Measurements from ENCODE around the gene S100A9.
"Not testable (repeated sequence)": the region's sequence is repeated elsewhere in the genome, so short reads cannot be mapped to it uniquely, and the experiment has no call there.

S100A9 gene

GRCh38 chr1:153357853-153358690 lies at the start of gene S100A9:
Gene S100A9, plus strand, starts transcription at chr1:153357854. Its CDS starts 430 bp downstream, at chr1:153358284.
- no peak; a peak in 2 of 22 replicates for TF ChIP-seq Cebpa-rat (IDR thresholded peaks at IDR 0.05)

GRCh38 chr1:153308540-153308939 lies 49.1 kb upstream of the S100A9 start:
- 0 out of 22 replicates have a peak overlapping the region, but pooled peaks of 1 of the 11 experiments have one; percentile 23 for H3K4me2 ChIP-seq
- no peaks in the 10 kb centered on the region for H4K20me1 ChIP-seq
- H3K36me3 ChIP-seq = no peaks in the 10 kb centered on the region
- no peak overlapping the region for H3K9ac ChIP-seq
- no peak for TF ChIP-seq Cebpa-rat (IDR thresholded peaks at IDR 0.05)
- no peaks in the 10 kb centered on the region for H3K27me3 ChIP-seq
- no peaks in the 10 kb centered on the region; a peak in 2 of 22 replicates for H3K9me3 ChIP-seq (replicated peaks in 1 of 11)
- no peak overlapping the region for H3K4me3 ChIP-seq
- H3K4me1 ChIP-seq = peaks cover 30 to 45% (median 42%) of the 10 kb centered on the region in 10 experiments
- H3K27ac ChIP-seq = no peak overlapping the region

More at GRCh38 chr1:153357853-153358690, at the start of gene S100A9:
- Histone ChIP-seq H3K36me3 (peaks cover 0 to 30% (median 10%) of the 10 kb centered on the region in 11 experiments; a peak in 12 of 22 replicates), H3K9me3 (replicated peaks in 1 of 11) (peaks cover 0 to 18% (median 0%) of the 10 kb centered on the region in 11 experiments; a peak in 2 of 22 replicates), H3K9ac (peak within 1 kb of the TSS; percentile 33 to 94 (median 85); a peak in 21 of 22 replicates), H4K20me1 (peaks cover 0 to 7% (median 0%) of the 10 kb centered on the region in 11 experiments; a peak in 3 of 22 replicates), H3K27ac (peak within 1 kb of the TSS; percentile 53 to 98 (median 91)), H3K27me3 (no peaks in the 10 kb centered on the region), H3K4me1 (peaks cover 13 to 100% (median 70%) of the 10 kb centered on the region in 10 experiments), H3K4me3 (peak within 1 kb of the TSS in 9 of 10 experiments; percentile 15 to 76 (median 62); a peak in 15 of 20 replicates), H3K4me2 (peak within 1 kb of the TSS; percentile 61 to 99 (median 86))

GRCh38 chr1:153309441-153309840 lies 48.2 kb upstream of the S100A9 start:
- Histone ChIP-seq H3K4me1 (peaks cover 30 to 45% (median 42%) of the 10 kb centered on the region in 10 experiments), H3K27me3 (no peaks in the 10 kb centered on the region), H3K9me3 (replicated peaks in 1 of 11) (no peaks in the 10 kb centered on the region; a peak in 2 of 22 replicates), H3K4me2 (peak overlapping the region in 5 of 11 experiments; percentile 18 to 60 (median 26); a peak in 6 of 22 replicates), H3K36me3 (no peaks in the 10 kb centered on the region), H3K4me3 (no peak overlapping the region), H3K9ac (no peak overlapping the region), H3K27ac (no peak overlapping the region), H4K20me1 (no peaks in the 10 kb centered on the region)
- no peak for TF ChIP-seq Cebpa-rat (IDR thresholded peaks at IDR 0.05)

- Histone ChIP-seq H3K4me1 (peaks cover 29 to 43% (median 41%) of the 10 kb centered on the region in 10 experiments), H3K9ac (no peak overlapping the region), H3K27me3 (no peaks in the 10 kb centered on the region), H3K9me3 (replicated peaks in 1 of 11) (peaks cover 0 to 5% (median 0%) of the 10 kb centered on the region in 11 experiments; a peak in 5 of 22 replicates), H3K4me3 (no peak overlapping the region), H3K36me3 (no peaks in the 10 kb centered on the region), H3K4me2 (peak overlapping the region in 10 of 11 experiments; percentile 1 to 60 (median 45); a peak in 16 of 22 replicates), H3K27ac (no peak overlapping the region; a peak in 1 of 22 replicates), H4K20me1 (no peaks in the 10 kb centered on the region)
- TF ChIP-seq Cebpa-rat (IDR thresholded peaks at IDR 0.05) = no peak
Measured at GRCh38 chr1:153310526-153310925, 47.1 kb upstream of the S100A9 start.

GRCh38 chr1:153312570-153313186 lies 45.0 kb upstream of the S100A9 start, which contains the start of gene PGLYRP3:
Gene PGLYRP3, minus strand, starts transcription at chr1:153312952. Its CDS starts 2,287 bp downstream, at chr1:153310665.
- Histone ChIP-seq H3K4me1 (peaks cover 8 to 26% (median 20%) of the 10 kb centered on the region in 10 experiments; a peak in 19 of 20 replicates), H3K4me3 (no peak within 1 kb of the TSS), H3K9ac (no peak within 1 kb of the TSS), H3K36me3 (no peaks in the 10 kb centered on the region), H3K4me2 (no peak within 1 kb of the TSS; a peak in 1 of 22 replicates), H3K27ac (no peak within 1 kb of the TSS), H3K9me3 (replicated peaks in 1 of 11) (peaks cover 0 to 7% (median 0%) of the 10 kb centered on the region in 11 experiments; a peak in 5 of 22 replicates), H3K27me3 (no peaks in the 10 kb centered on the region), H4K20me1 (no peaks in the 10 kb centered on the region)
- no peak for TF ChIP-seq Cebpa-rat (IDR thresholded peaks at IDR 0.05)

- Histone ChIP-seq H4K20me1 (no peaks in the 10 kb centered on the region), H3K4me1 (peaks cover 8 to 20% (median 17%) of the 10 kb centered on the region in 10 experiments; a peak in 18 of 20 replicates), H3K9ac (no peak overlapping the region), H3K4me3 (no peak overlapping the region), H3K36me3 (no peaks in the 10 kb centered on the region), H3K9me3 (replicated peaks in 1 of 11) (peaks cover 0 to 7% (median 0%) of the 10 kb centered on the region in 11 experiments; a peak in 4 of 22 replicates), H3K27me3 (no peaks in the 10 kb centered on the region), H3K4me2 (no peak overlapping the region; a peak in 1 of 22 replicates), H3K27ac (no peak overlapping the region)
- no peak for TF ChIP-seq Cebpa-rat (IDR thresholded peaks at IDR 0.05)
Measured at GRCh38 chr1:153313288-153313687, 44.4 kb upstream of the S100A9 start.

GRCh38 chr1:153314388-153314787 lies 43.3 kb upstream of the S100A9 start:
- not testable (repeated sequence) for H3K4me3 ChIP-seq; H3K27ac ChIP-seq; H3K9me3 ChIP-seq (replicated peaks in 1 of 11); H4K20me1 ChIP-seq; H3K4me2 ChIP-seq; H3K27me3 ChIP-seq; H3K9ac ChIP-seq; H3K36me3 ChIP-seq
- H3K4me1 ChIP-seq = peaks cover 8 to 16% (median 13%) of the 10 kb centered on the region in 10 experiments; a peak in 18 of 20 replicates

- H4K20me1 ChIP-seq, H3K36me3 ChIP-seq, H3K4me1 ChIP-seq, H3K4me3 ChIP-seq, H3K27ac ChIP-seq, H3K27me3 ChIP-seq, H3K4me2 ChIP-seq, H3K9ac ChIP-seq: not testable (repeated sequence)
- H3K9me3 ChIP-seq (replicated peaks in 1 of 11) = peaks cover 2 to 24% (median 17%) of the 10 kb centered on the region in 11 experiments; a peak in 21 of 22 replicates
Measured at GRCh38 chr1:153316013-153316412, 41.6 kb upstream of the S100A9 start.

- not testable (repeated sequence) for H3K27ac ChIP-seq, H4K20me1 ChIP-seq, H3K4me1 ChIP-seq, H3K9ac ChIP-seq, H3K4me3 ChIP-seq, H3K27me3 ChIP-seq, H3K4me2 ChIP-seq, H3K36me3 ChIP-seq
- peaks cover 22 to 45% (median 37%) of the 10 kb centered on the region in 11 experiments for H3K9me3 ChIP-seq (replicated peaks in 1 of 11)
Measured at GRCh38 chr1:153318145-153318544, 39.5 kb upstream of the S100A9 start.

Data from BLaER1 treated with 17β-estradiol and CSF1 and Interleukin-3, amounts not matched to agents 10 nM and 100 nM (cell line).